GM12878 (cell line): Measurements from ENCODE around the gene ATP2B1. TPM values are rescaled to one million over a fixed set of nuclear protein-coding genes. Genes with fewer than 3 reads are reported as not detected.

Experiments used
- ATAC-seq: fragments of 200-7000 bp; cut with Tn5 transposase; 3 replicates; pipeline ENCODE4 v1.9.1; 2020; ENCODE audit warnings: mild to moderate bottlenecking, moderate library complexity
- BruUV-seq: library from RNA; stranded (reverse); fragments of 400-500 nt; replicated peaks from 2 replicates; lab custom pipeline; 2021; lab: Mats Ljungman, UMichigan
- CTCF ChIA-PET: fragments of 300-600 bp; sonication (Branson Sonifier 250); formaldehyde crosslinking; extraction: SDS; loops from one replicate; lab custom pipeline; 2021; ENCODE audit warnings: inconsistent platforms; lab: Yijun Ruan, JAX
- POLR2A ChIA-PET: fragments of 350-600 bp; formaldehyde crosslinking; extraction: SDS; loops from one replicate; lab custom pipeline; 2021; ENCODE audit warnings: inconsistent platforms; lab: Charles Lee
- RAD21 ChIA-PET: fragments of 300-600 bp; sonication (Branson Sonifier 250); formaldehyde crosslinking; loops from one replicate; lab custom pipeline; 2023; ENCODE audit warnings: antibody characterized with exemption; ENCODE audit not compliant: unreplicated experiment; lab: Charles Lee
- SMC1A ChIA-PET: fragments of 300-600 bp; sonication (Branson Sonifier 250); formaldehyde crosslinking; loops from one replicate; lab custom pipeline; 2023; ENCODE audit not compliant: unreplicated experiment, uncharacterized antibody; lab: Charles Lee
- DNase-seq: peaks from one replicate; pipeline ENCODE4 v3.0.0-alpha.2; 2011; ENCODE audit warnings: low read depth, low spot score
- FAIRE-seq: peaks from 3 replicates; lab custom pipeline; 2011; peaks lifted over from hg19 to GRCh38; lab: Jason Lieb, UNC
- H2AFZ ChIP-seq: 2 replicates; pipeline ENCODE4 v1.6.0; 2011; ENCODE audit warnings: low read depth, low read length, control low read depth; ENCODE audit not compliant: control insufficient read depth
- H3K27ac ChIP-seq: 2 replicates; pipeline ENCODE4 v1.5.1; 2011; ENCODE audit warnings: control low read depth; ENCODE audit not compliant: control insufficient read depth, insufficient read depth
- H3K27me3 ChIP-seq, 2 experiments: replicated peaks in 1 of 2; 2 replicates each; pipeline versions ENCODE4 v1.6.0 to v1.6.1; 2011; ENCODE audit warnings: low read length in 1 of 2; ENCODE audit not compliant: control insufficient read depth in 2 of 2, insufficient read depth in 2 of 2
- H3K36me3 ChIP-seq, 2 experiments: 2 replicates each; pipeline ENCODE4 v1.5.1; 2011; ENCODE audit warnings: low read length in 1 of 2; ENCODE audit not compliant: control insufficient read depth in 2 of 2, insufficient read depth in 2 of 2
- H3K4me1 ChIP-seq: 2 replicates; pipeline ENCODE4 v1.6.1; 2011; ENCODE audit warnings: mild to moderate bottlenecking, low read length, moderate library complexity, mixed read lengths; ENCODE audit not compliant: control insufficient read depth, insufficient read depth
- H3K4me2 ChIP-seq: 2 replicates; pipeline ENCODE4 v1.6.0; 2011; ENCODE audit warnings: control low read depth; ENCODE audit not compliant: control insufficient read depth, insufficient read depth
- H3K4me3 ChIP-seq: fragments of 200-600 bp; sonication (generic); 2 replicates; pipeline ENCODE4 v1.5.1; 2016
- H3K79me2 ChIP-seq: 2 replicates; pipeline ENCODE4 v1.6.0; 2011; ENCODE audit warnings: low read length; ENCODE audit not compliant: control insufficient read depth, insufficient read depth
- H3K9ac ChIP-seq: 2 replicates; pipeline ENCODE4 v1.8.0; 2011; ENCODE audit warnings: low read length, control low read depth, mixed read lengths; ENCODE audit not compliant: control insufficient read depth, insufficient read depth
- H3K9me3 ChIP-seq: replicated peaks from 3 replicates; pipeline ENCODE4 v1.5.1; 2011; ENCODE audit warnings: mild to moderate bottlenecking, low read length; ENCODE audit not compliant: control insufficient read depth, insufficient read depth
- H4K20me1 ChIP-seq: 2 replicates; pipeline ENCODE4 v1.6.0; 2011; ENCODE audit not compliant: control insufficient read depth, insufficient read depth
- ATF2 ChIP-seq: IDR thresholded peaks from 2 replicates; pipeline ENCODE4 v1.6.1; 2012; ENCODE audit warnings: low read length, inconsistent platforms
- ATF7 ChIP-seq: fragments of 450-650 bp; IDR thresholded peaks from 2 replicates; pipeline ENCODE4 v1.6.1; 2016; ENCODE audit warnings: low read depth, mild to moderate bottlenecking
- CREB1 ChIP-seq: IDR thresholded peaks from 2 replicates; pipeline ENCODE4 v1.6.1; 2012; ENCODE audit warnings: low read depth, mild to moderate bottlenecking, inconsistent platforms
- CREM ChIP-seq: IDR thresholded peaks from 2 replicates; pipeline ENCODE4 v1.6.1; 2014; ENCODE audit warnings: antibody characterized with exemption, low read depth
- EZH2 ChIP-seq: IDR thresholded peaks from 2 replicates; pipeline ENCODE4 v1.6.1; 2012; ENCODE audit warnings: low read depth, mild to moderate bottlenecking, control low read depth, inconsistent platforms, low read length, borderline replicate concordance; ENCODE audit not compliant: control insufficient read depth
- IKZF1 ChIP-seq: fragments of 450-650 bp; conservative IDR thresholded peaks from 2 replicates; pipeline ENCODE4 v1.6.1; 2017; ENCODE audit warnings: antibody characterized with exemption, mild to moderate bottlenecking
- JUNB ChIP-seq: IDR thresholded peaks from 2 replicates; pipeline ENCODE4 v1.6.1; 2016; ENCODE audit warnings: antibody characterized with exemption, mild to moderate bottlenecking
- MEF2B ChIP-seq: fragments of 450-650 bp; IDR thresholded peaks from 2 replicates; pipeline ENCODE4 v1.6.1; 2018; ENCODE audit warnings: mild to moderate bottlenecking, moderate library complexity; ENCODE audit not compliant: partially characterized antibody, poor library complexity, severe bottlenecking
- PML ChIP-seq: IDR thresholded peaks from 2 replicates; pipeline ENCODE4 v1.6.1; 2012; ENCODE audit warnings: low read length, inconsistent platforms
- PRDM15 ChIP-seq: fragments of 450-650 bp; formaldehyde crosslinking; IDR thresholded peaks from 2 replicates; pipeline ENCODE4 v1.4.0; 2020; ENCODE audit warnings: mild to moderate bottlenecking, moderate library complexity
- RAD21 ChIP-seq: IDR thresholded peaks from 2 replicates; pipeline ENCODE4 v1.6.1; 2011; ENCODE audit warnings: mild to moderate bottlenecking, low read depth, low read length, moderate library complexity; ENCODE audit not compliant: insufficient read depth
- RFX5 ChIP-seq: IDR thresholded peaks from 2 replicates; pipeline ENCODE4 v1.6.1; 2011; ENCODE audit warnings: low read depth, low read length, improper control_type of control experiment
- SMAD5 ChIP-seq: IDR thresholded peaks from 2 replicates; pipeline ENCODE4 v1.6.1; 2016; ENCODE audit warnings: antibody characterized with exemption, low read depth
- SUZ12 ChIP-seq: fragments of 200-600 bp; sonication (generic); IDR thresholded peaks from one replicate; pipeline ENCODE4 v1.6.1; 2018; ENCODE audit warnings: antibody characterized with exemption, mild to moderate bottlenecking; ENCODE audit not compliant: unreplicated experiment
- ZBED1 ChIP-seq: IDR thresholded peaks from 2 replicates; pipeline ENCODE4 v1.6.1; 2016; ENCODE audit warnings: borderline replicate concordance
- ZNF622 ChIP-seq: fragments of 450-650 bp; IDR thresholded peaks from 2 replicates; pipeline ENCODE4 v1.6.1; 2017; ENCODE audit warnings: mild to moderate bottlenecking, inconsistent platforms
- ZSCAN29 ChIP-seq: fragments of 450-650 bp; IDR thresholded peaks from 2 replicates; pipeline ENCODE4 v1.6.1; 2017; ENCODE audit warnings: mild to moderate bottlenecking, moderate library complexity
- WGBS: methylation state at CpG from one replicate; pipeline ENCODE4 v1.1.6; 2016; ENCODE audit warnings: low lambda C conversion rate; ENCODE audit not compliant: insufficient replicate concordance, insufficient coverage; ENCODE audit errors: missing lambda C conversion rate; 5-methylcytosine and 5-hydroxymethylcytosine counted together
- in situ Hi-C: fragments of 300-500 bp; cut with MboI; formaldehyde crosslinking; loops from 9 replicates; pipeline ENCODE4 v1.14.3; 2018; ENCODE audit warnings: mixed read lengths
- intact Hi-C: fragments of 100-400 bp; cut with micrococcal nuclease; formaldehyde crosslinking; loops from one replicate; pipeline ENCODE4 v1.14.2; 2022; ENCODE audit not compliant: unreplicated experiment
- polyA plus RNA-seq, 11 experiments: library from polyadenylated mRNA; depleted of rRNA in 4 of 11; unstranded in 6 of 11; stranded (reverse) in 5 of 11; fragments of >200 nt; fragmentation: Nextera tagmentation in 4 of 11; fragmentation: Illumina TruSeq in 1 of 11; extraction: Ambion mirVana in 4 of 11; extraction: Trizol in 1 of 11; gene quantifications; 1 replicate in 1 of 11; 2 replicates in 10 of 11; pipeline versions ENCODE4 v1.2.1 to v1.2.3, GENCODE V29; 2011 to 2016; ENCODE audit warnings: inconsistent platforms in 2 of 11, missing spikeins in 2 of 11, low read depth in 1 of 11
- total RNA-seq, 4 experiments: library from RNA; depleted of rRNA in 3 of 4; stranded (reverse); fragments of >200 nt in 3 of 4; fragmentation: Illumina TruSeq in 1 of 4; extraction: Trizol in 1 of 4; gene quantifications; 2 replicates each; pipeline versions ENCODE4 v1.2.1 to v1.2.3, GENCODE V29; 2013 to 2021
- TF ChIP-seq, protein P1 (sequence below): fragments of 450-650 bp; IDR thresholded peaks from 2 replicates; pipeline ENCODE4 v1.6.1; 2017; ENCODE audit warnings: antibody characterized with exemption, mild to moderate bottlenecking, moderate library complexity

The ATP2B1 gene
- total and polyA plus RNA-seq, 10 of the 15 experiments (the other 5 are each of a cell fraction or from before 2014, with no cell fraction given), result 15.9 to 67.8 (median 48.5) TPM

DNA sequence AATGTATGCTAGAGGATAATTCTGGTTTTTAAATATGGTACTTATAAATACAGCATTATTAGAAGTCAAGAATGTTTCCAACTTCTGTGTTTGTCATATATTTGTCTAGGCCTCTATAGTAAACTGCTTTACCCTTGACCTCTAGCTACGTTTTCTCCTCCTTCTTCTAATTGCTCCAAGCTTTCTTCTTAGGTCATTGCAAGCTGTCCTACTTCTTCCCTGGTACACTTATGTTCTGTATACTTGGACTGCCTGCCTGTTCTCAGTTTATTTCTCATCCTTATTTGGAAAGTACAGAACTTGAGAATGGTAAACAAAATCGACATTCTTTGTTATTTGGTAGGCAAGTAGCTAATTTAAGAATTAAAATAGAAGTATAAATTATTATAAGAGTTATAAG is 23.9 kb upstream of the ATP2B1 start (continued):
- TF ChIP-seq SMAD5 (no peak), ATF2 (no peak), IKZF1 (no peak), ZSCAN29 (no peak), JUNB (no peak), MEF2B (no peak), PML (no peak)

DNA sequence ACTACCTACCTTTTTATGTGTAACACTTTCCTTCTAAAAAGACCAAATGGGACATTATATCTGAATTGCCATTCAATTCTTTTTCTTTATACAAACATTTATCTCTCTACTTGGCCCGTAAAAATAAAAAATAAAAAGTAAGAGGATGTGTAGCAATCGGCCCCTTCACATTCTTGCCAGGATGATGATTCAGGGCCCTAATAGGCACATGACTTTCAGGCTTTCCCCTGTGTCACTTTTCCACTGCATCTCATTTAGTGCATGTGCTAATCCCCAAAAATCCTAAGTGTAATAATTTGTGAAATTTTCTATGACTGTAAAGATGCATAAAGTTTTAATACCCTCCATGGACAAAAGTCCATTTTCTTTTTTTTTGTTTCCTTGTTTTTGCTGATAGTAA is 23.0 kb upstream of the ATP2B1 start:
- BruUV-seq, result no TSS peak
- WGBS, result 52% methylated on average over 2 of the region's 2 CpGs
- FAIRE-seq (no peak), ATAC-seq (no peak; the same call in 1 of the 3 replicates), DNase-seq (no peak)
- H3K36me3 ChIP-seq, result no peaks in the 10 kb centered on the region
- no peak overlapping the region; the same call in 1 of the 2 replicates for H2AFZ ChIP-seq
- ChIA-PET POLR2A (no interaction called here), CTCF (no interaction called here), RAD21 (no interaction called here), SMC1A (no interaction called here)
- H3K9me3 ChIP-seq, result no peaks in the 10 kb centered on the region
- no peak overlapping the region for H3K9ac ChIP-seq
- intact Hi-C loops, result no loop called here
- no peaks in the 10 kb centered on the region for H3K79me2 ChIP-seq
- H3K4me3 ChIP-seq, result no peak overlapping the region
- H4K20me1 ChIP-seq, result no peaks in the 10 kb centered on the region
- in situ Hi-C loops, result no loop called here
- H3K4me2 ChIP-seq, result no peak overlapping the region
- H3K27ac ChIP-seq, result no peak overlapping the region
- no peaks in the 10 kb centered on the region for H3K4me1 ChIP-seq
- no peaks in the 10 kb centered on the region for H3K27me3 ChIP-seq
- no peak for TF ChIP-seq RAD21
- TF ChIP-seq, protein P1, sequence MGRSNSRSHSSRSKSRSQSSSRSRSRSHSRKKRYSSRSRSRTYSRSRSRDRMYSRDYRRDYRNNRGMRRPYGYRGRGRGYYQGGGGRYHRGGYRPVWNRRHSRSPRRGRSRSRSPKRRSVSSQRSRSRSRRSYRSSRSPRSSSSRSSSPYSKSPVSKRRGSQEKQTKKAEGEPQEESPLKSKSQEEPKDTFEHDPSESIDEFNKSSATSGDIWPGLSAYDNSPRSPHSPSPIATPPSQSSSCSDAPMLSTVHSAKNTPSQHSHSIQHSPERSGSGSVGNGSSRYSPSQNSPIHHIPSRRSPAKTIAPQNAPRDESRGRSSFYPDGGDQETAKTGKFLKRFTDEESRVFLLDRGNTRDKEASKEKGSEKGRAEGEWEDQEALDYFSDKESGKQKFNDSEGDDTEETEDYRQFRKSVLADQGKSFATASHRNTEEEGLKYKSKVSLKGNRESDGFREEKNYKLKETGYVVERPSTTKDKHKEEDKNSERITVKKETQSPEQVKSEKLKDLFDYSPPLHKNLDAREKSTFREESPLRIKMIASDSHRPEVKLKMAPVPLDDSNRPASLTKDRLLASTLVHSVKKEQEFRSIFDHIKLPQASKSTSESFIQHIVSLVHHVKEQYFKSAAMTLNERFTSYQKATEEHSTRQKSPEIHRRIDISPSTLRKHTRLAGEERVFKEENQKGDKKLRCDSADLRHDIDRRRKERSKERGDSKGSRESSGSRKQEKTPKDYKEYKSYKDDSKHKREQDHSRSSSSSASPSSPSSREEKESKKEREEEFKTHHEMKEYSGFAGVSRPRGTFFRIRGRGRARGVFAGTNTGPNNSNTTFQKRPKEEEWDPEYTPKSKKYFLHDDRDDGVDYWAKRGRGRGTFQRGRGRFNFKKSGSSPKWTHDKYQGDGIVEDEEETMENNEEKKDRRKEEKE, result no peak
- TF ChIP-seq ZNF622, result no peak
- no peak for TF ChIP-seq CREM
- TF ChIP-seq ZBED1, result no peak
- TF ChIP-seq ATF7, result no peak
- TF ChIP-seq EZH2, result no peak
- TF ChIP-seq IKZF1, result no peak
- TF ChIP-seq SUZ12, result no peak
- TF ChIP-seq RFX5, result no peak
- no peak for TF ChIP-seq PRDM15 (CRISPR knock-in tag)
- TF ChIP-seq CREB1, result no peak
